Uterus (tissue), 2 donors: ENCODE measurements around the gene CCDC171.

Source experiments
- POLR2A ChIP-seq, 2 donors: fragments of 450-650 bp; IDR thresholded peaks; one replicate each; pipeline ENCODE4 v1.6.1; 2016; ENCODE audit warnings: antibody characterized with exemption in 2 of 2, mild to moderate bottlenecking in 1 of 2, moderate library complexity in 1 of 2
- TF ChIP-seq, protein P1 (sequence below), 4 experiments: fragments of 200-600 bp in 2 of 4; fragments of 450-650 bp in 2 of 4; sonication (generic) in 2 of 4; IDR thresholded peaks; one replicate each; pipeline ENCODE4 v1.5.1; 2016 to 2019; ENCODE audit warnings: antibody characterized with exemption in 4 of 4, mild to moderate bottlenecking in 2 of 4, moderate library complexity in 1 of 4

DNA sequence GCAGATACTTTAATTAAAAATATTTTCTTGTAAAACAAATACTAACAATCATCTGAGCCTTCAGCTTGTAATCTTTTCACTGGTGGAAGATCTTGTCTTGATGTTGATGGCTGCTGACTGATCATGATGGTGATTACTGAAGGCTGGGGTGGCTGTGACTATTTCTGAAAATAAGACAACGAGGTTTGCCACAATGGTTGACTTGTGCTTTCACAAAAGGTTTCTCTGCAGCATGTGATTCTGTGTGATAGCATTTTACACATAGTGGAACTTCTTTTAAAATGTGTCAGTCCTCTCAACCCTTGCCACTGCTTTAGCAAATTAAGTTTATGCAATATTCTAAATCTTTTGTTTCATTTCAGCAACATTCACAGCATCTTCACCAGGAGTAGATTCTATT lies 461.0 kb downstream of the CCDC171 start:
- TF ChIP-seq, protein P1, sequence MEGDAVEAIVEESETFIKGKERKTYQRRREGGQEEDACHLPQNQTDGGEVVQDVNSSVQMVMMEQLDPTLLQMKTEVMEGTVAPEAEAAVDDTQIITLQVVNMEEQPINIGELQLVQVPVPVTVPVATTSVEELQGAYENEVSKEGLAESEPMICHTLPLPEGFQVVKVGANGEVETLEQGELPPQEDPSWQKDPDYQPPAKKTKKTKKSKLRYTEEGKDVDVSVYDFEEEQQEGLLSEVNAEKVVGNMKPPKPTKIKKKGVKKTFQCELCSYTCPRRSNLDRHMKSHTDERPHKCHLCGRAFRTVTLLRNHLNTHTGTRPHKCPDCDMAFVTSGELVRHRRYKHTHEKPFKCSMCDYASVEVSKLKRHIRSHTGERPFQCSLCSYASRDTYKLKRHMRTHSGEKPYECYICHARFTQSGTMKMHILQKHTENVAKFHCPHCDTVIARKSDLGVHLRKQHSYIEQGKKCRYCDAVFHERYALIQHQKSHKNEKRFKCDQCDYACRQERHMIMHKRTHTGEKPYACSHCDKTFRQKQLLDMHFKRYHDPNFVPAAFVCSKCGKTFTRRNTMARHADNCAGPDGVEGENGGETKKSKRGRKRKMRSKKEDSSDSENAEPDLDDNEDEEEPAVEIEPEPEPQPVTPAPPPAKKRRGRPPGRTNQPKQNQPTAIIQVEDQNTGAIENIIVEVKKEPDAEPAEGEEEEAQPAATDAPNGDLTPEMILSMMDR (IDR thresholded peaks at IDR 0.05), result no peak
- TF ChIP-seq POLR2A (IDR thresholded peaks at IDR 0.05), result no peak
